GM10847 (cell line): ENCODE results near the gene DNAH10.

Experiments
- POLR2A ChIP-seq: IDR thresholded peaks from 2 replicates; pipeline ENCODE4 v1.6.1; 2011; ENCODE audit not compliant: insufficient read length; ENCODE audit errors: extremely low read depth

The DNAH10 gene

GRCh38 chr12:123761841-123762714 lies at the start of gene DNAH10:
Gene DNAH10, plus strand, starts transcription at chr12:123762301. Its CDS starts 36 bp downstream, at chr12:123762337.
- TF ChIP-seq POLR2A, result no peak

DNA sequence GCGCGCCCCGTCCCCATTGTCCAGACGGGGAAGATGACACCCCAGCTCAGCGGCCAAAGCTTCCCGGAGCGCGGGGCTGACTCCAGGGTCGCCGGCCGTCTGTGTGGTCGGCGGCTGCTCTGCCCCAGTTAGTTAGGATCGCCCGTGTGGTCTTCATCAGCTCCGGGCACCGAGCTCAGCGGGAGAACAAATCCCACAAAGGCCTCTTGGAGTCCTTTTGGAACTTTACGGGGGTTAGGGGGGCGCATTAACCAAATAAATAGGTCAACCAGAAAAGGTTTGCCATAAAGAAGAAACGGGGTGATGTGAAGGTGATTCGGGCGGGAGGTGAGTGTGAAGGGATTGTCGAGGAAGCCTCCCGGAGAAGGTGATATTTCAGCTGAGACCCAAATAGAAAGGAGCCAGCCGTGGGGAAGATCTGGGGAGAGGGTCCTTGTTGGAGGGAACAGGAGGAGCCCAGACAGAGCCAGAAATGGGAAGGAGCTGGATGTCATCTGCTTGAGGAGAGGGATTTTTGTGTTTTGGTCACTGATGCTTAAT lies 49.3 kb upstream of the DNAH10 start:
- TF ChIP-seq POLR2A, result no peak

DNA sequence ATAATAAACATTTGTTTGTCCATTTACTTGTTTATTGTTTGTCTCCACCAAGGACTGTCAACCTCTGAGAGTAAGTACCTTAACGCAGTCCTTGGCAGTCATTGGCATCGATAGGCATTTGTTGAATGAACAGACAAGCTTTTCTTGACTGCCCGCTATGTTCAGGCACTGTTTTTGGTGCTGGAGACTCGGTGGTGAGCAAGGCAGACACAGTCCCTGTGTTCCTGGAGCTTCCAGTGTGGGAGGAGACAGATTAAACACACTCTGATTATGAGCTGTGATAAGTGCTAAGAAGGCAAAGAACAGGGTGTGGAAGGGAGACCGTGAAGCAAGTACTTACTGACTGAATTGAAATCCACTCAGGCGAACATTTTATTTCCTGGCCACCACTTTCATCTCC lies 48.7 kb upstream of the DNAH10 start:
- TF ChIP-seq POLR2A, result no peak

DNA sequence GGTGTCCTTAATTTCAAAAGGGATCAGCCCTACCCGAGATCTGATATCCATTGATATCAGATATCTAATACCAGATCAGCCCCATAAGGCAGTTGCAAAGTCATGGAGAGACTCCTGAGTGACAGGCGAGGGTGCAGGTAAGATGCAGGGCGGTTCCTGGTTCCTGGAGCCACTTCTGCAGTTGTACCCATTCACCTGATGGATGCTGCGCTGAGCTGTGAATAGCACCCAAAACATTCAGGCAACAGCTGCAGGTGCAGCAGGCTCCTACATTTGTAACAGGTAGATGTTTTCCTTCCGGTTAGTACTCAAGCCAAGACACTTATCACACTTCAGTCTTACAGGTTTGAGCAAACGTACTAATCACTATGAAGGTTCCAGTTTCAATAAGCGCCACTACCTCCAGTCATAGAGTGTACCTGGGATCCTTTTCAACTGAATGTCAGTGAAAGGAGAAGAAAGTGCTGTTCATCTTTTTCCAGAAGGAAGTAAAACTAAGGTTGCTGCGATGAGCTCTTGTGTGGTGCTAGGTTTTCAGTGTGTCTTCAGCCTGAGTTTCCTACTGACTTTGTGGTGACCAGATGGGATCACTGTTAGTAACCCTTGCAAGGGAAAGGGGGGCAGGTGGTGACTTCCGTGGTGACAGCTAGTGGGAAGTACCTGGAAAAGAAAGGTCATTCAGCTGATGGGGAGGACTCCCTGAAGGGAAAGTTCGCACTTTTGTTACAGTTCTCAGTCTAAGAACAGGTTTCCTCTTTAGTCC lies 48.1 kb upstream of the DNAH10 start:
- no peak for TF ChIP-seq POLR2A

- TF ChIP-seq POLR2A, result no peak
These were observed 46.9 kb upstream of the DNAH10 start for GRCh38 chr12:123715195-123715594.

- TF ChIP-seq POLR2A, result no peak
These were observed 44.8 kb upstream of the DNAH10 start for GRCh38 chr12:123717350-123717749.

DNA sequence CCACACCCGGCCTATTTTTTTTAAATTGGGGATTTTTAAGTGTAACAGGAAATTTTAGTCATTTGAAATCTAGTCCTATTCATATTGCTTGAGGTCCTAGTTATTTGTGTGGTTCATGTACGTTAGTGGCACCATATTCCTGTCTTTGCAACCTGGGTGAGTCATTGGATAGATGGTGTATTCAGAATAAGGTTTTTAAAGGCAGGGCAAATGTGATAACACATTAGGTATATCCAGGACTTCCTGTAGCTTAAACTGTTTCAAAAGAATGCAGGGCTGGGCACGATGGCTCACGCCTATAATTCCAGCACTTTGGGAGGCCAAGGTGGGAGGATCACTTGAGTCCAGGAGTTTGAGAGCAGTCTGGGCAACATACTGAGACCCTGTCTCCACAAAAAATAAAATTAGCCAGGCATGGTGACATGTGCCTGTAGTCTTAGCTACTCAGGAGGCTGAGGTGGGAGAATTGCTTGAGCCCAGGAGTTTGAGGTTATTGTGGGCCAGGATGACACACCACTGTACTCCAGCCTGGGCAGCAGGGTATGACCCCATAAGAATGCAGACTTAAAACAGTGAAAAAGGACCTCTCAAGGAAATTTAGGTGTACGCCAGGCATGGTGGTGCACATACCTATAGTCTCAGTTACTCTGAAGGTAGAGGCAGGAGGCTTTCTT lies 41.8 kb upstream of the DNAH10 start:
- no peak for TF ChIP-seq POLR2A

GRCh38 chr12:123721245-123721644 lies 40.9 kb upstream of the DNAH10 start:
- TF ChIP-seq POLR2A, result no peak

DNA sequence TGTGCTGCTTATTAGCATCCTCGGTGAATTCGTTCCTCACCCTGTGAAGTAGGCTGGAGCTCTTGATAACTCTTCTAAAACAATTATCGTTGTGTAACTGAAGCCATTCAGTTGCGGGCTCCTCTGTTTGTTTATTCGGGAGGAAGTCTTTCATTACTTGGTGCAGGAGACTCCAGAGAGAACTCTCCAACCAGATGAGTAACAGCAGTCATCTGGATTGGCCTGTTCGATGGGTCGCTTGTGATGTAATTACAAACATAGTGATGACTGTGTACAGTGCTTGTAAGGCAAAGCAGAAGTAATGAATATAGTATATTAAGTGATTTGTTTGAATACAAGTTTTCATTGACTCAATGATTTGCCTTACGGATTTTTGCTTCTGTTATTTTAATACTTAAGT lies 39.1 kb upstream of the DNAH10 start:
- TF ChIP-seq POLR2A, result no peak

- no peak for TF ChIP-seq POLR2A
These were observed 38.3 kb upstream of the DNAH10 start for GRCh38 chr12:123723765-123724164.

DNA sequence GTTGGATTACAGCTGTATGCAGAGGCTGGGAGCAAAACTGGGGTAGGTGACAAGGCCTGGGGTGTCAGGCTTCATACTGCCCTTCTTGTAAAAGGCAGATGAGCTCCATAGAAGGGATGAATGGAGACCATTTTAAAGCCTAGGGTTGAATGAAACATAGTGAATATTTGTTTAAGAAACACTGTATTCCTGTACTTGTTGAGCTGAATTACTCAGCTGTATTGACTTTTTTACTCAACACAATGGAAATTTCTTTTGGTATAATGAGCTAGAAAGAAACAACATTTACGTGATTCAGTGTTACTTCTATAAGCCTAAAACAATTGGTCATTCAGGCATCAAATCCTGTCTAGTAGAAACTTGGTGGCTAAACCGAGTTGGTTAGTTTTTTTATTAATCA lies 35.9 kb upstream of the DNAH10 start:
- TF ChIP-seq POLR2A, result no peak

- TF ChIP-seq POLR2A, result no peak
These were observed 35.1 kb upstream of the DNAH10 start for GRCh38 chr12:123726962-123727361.

DNA sequence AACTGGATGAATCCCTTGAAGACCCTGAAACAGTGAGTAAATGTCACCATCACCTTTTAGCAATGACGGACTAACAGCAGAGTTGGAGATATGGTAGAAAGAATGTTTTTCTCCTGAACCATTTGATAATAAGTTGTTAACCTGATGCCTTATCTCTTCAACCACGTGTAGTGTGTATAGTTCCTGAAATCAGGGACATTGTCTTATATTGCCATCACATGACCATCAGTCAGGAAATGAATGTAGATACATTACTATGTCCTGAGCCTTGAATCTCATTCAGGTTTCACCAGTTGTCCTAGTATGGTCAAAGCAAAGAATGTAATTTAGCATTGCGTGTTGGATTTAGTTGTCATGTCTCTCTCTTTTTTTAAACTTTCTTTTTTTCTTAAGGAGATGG lies 34.2 kb upstream of the DNAH10 start:
- TF ChIP-seq POLR2A, result no peak

GRCh38 chr12:123731596-123731995 lies 30.5 kb upstream of the DNAH10 start:
- TF ChIP-seq POLR2A, result no peak

DNA sequence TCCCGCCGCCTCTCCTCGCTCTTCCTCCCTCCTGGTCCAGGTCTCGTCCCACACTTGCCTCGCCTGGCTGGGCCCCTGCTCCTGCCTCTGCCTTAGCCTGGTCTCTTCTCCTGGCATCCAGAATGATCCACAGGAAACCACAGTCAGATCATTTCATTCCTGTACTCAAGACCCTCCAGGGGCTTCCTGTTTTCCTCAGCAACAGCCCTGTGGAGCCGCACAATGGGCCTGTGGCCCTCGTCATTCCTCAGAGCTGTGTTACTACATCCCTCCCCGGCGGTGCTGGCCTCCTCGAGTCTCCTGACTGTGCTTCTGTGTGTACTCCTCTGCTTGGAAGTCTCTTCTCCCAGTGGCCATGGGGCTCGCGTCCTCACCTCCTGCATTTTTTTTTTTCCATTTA lies 29.9 kb upstream of the DNAH10 start:
- TF ChIP-seq POLR2A, result no peak

DNA sequence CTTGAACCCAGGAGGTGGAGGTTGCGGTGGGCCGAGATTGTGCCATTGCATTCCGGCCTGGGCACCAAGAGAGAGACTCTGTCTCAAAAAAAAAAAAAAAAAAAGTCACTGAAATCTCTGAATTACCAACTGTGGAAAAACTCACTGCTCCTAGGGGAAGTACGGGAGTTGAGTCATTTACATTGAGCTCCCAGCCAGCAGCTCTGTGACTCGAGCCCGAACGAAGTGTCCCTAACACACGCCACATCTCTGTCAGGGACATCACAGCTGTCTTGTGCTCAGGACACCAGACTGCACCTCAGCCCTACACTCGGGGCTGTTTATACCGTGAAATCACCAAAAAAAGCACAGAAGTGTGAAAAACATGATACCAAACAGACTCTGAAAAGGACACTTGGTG lies 28.9 kb upstream of the DNAH10 start:
- no peak for TF ChIP-seq POLR2A

- TF ChIP-seq POLR2A, result no peak
These were observed 27.8 kb upstream of the DNAH10 start for GRCh38 chr12:123734268-123734667.
